Measurements from ENCODE around the gene JAKMIP1. TPM values are rescaled to one million over a fixed set of nuclear protein-coding genes. Genes with fewer than 3 reads are reported as not detected.

The JAKMIP1 gene
- total RNA-seq, 4 donors from 2014 or later = 0.39 to 4.5 (median 1.9) TPM; not detected in 1

- H3K36me3 ChIP-seq = no peaks in the 10 kb centered on the region
- peaks cover 35% of the 10 kb centered on the region for H3K27me3 ChIP-seq
- H3K9me3 ChIP-seq = no peaks in the 10 kb centered on the region
- no peak for ATAC-seq
- WGBS, 2 donors (ENCODE audit: low coverage in 1 of 2) = 80 to 93% methylated on average over 10 to 22 of the region's 30 CpGs
- TF ChIP-seq CTCF (IDR thresholded peaks at IDR 0.05) = no peak
- TF ChIP-seq POLR2AphosphoS5 (IDR thresholded peaks at IDR 0.05) = no peak
- no peak for TF ChIP-seq EP300 (IDR thresholded peaks at IDR 0.05)
- TF ChIP-seq POLR2A (IDR thresholded peaks at IDR 0.05) = no peak
- H3K4me3 ChIP-seq = no peak overlapping the region
- H3K4me1 ChIP-seq = no peaks in the 10 kb centered on the region
- H3K27ac ChIP-seq = no peak overlapping the region
Observed at GRCh38 chr4:6232836-6233785, 32.8 kb upstream of the JAKMIP1 start.

- Histone ChIP-seq H3K27ac (no peak overlapping the region), H3K27me3 (peaks cover 46% of the 10 kb centered on the region), H3K4me3 (no peak overlapping the region), H3K4me1 (no peaks in the 10 kb centered on the region), H3K36me3 (no peaks in the 10 kb centered on the region), H3K9me3 (no peaks in the 10 kb centered on the region)
- TF ChIP-seq CTCF (IDR thresholded peaks at IDR 0.05) (no peak), POLR2AphosphoS5 (IDR thresholded peaks at IDR 0.05) (no peak), POLR2A (IDR thresholded peaks at IDR 0.05) (no peak)
- WGBS, 2 donors (ENCODE audit: low coverage in 1 of 2) = 53 to 72% methylated on average over 6 to 7 of the region's 7 CpGs
- ATAC-seq = no peak
Observed at GRCh38 chr4:6231663-6232165, 31.4 kb upstream of the JAKMIP1 start.

- WGBS, 2 donors (ENCODE audit: low coverage in 1 of 2) = 94% methylated on average over 3 of the region's 21 CpGs; no CpG with 5 or more reads in 1 of the 2 donors
- no peak overlapping the region for H3K4me3 ChIP-seq
- no peaks in the 10 kb centered on the region for H3K9me3 ChIP-seq
- no peaks in the 10 kb centered on the region for H3K36me3 ChIP-seq
- H3K4me1 ChIP-seq = no peaks in the 10 kb centered on the region
- no peak overlapping the region for H3K27ac ChIP-seq
- no peak for TF ChIP-seq POLR2A (IDR thresholded peaks at IDR 0.05)
- peaks cover 49% of the 10 kb centered on the region for H3K27me3 ChIP-seq
- no peak for ATAC-seq
Observed at GRCh38 chr4:6230827-6231662, 30.7 kb upstream of the JAKMIP1 start.

GRCh38 chr4:6230502-6230785 is 30.1 kb upstream of the JAKMIP1 start:
- ATAC-seq = no peak
- WGBS, 2 donors (ENCODE audit: low coverage in 1 of 2) = 0 to 40% methylated on average over 1 to 2 of the region's 3 CpGs
- H3K27ac ChIP-seq = no peak overlapping the region
- TF ChIP-seq POLR2A (IDR thresholded peaks at IDR 0.05) = no peak
- peaks cover 55% of the 10 kb centered on the region for H3K27me3 ChIP-seq
- H3K36me3 ChIP-seq = no peaks in the 10 kb centered on the region
- H3K9me3 ChIP-seq = no peaks in the 10 kb centered on the region
- H3K4me3 ChIP-seq = no peak overlapping the region
- H3K4me1 ChIP-seq = no peaks in the 10 kb centered on the region

GRCh38 chr4:6229671-6230501 is 29.5 kb upstream of the JAKMIP1 start:
- Histone ChIP-seq H3K4me1 (no peaks in the 10 kb centered on the region), H3K27me3 (peaks cover 58% of the 10 kb centered on the region), H3K36me3 (no peaks in the 10 kb centered on the region), H3K4me3 (no peak overlapping the region), H3K9me3 (no peaks in the 10 kb centered on the region), H3K27ac (no peak overlapping the region)
- 80% methylated on average over 1 of the region's 18 CpGs; no CpG with 5 or more reads in 1 of the 2 donors for WGBS, 2 donors (ENCODE audit: low coverage in 1 of 2)
- no peak for TF ChIP-seq EP300 (IDR thresholded peaks at IDR 0.05)
- no peak for TF ChIP-seq POLR2A (IDR thresholded peaks at IDR 0.05)
- TF ChIP-seq CTCF (IDR thresholded peaks at IDR 0.05) = no peak
- no peak for TF ChIP-seq POLR2AphosphoS5 (IDR thresholded peaks at IDR 0.05)
- no peak for ATAC-seq
